HG02885 (cell line): ENCODE measurements around the gene CCDC27.
"Not testable (repeated sequence)": the region's sequence is repeated elsewhere in the genome, so short reads cannot be mapped to it uniquely, and the experiment has no call there.

Experiments used
- ATAC-seq: cut with Tn5 transposase; IDR thresholded peaks from one replicate; pipeline ENCODE4 v1.9.1; 2021; ENCODE audit warnings: mild to moderate bottlenecking; ENCODE audit not compliant: unreplicated experiment, poor library complexity

Gene CCDC27

DNA sequence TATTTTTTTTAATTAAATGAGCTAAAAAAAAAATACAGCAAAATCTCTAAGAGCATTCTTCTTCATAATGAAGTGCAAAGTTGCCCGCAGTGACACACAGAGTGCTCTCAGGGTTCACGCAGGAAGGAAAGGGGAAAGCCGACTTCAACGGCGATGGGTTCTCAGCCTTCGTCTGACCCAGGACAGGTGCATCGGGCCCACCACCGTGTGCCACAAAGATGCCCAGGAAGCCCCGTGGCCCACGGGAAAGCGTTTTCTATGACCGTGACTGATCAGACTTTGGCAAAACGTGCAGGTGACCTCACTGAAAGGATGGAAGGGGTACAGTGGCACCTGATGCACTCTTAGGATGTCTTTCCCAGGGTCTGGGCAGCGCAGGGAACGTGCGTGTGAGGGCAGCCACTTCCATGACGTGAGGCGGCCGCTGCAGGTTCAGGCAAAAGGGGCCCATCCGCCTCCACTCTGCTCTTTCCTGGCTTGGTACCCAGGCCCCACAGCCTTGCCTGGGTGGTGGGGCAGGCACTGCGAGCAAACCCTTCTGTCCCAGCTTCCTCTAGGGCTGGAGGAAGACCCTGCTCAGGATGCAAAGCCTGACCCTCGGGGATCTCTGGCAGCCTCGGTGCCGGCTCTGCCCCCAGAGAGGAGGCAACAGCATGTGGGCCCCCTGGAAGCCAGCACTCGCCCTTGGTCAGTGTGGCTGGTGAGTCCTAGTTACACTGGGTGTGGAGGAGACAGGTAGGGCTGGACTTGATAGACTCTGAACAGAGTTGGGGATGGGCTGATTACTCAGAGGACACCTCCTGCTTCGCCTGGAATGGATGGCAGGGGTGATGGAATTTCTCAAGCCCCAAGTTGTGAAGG, 35.7 kb downstream of the CCDC27 start:
- ATAC-seq = no peak

DNA sequence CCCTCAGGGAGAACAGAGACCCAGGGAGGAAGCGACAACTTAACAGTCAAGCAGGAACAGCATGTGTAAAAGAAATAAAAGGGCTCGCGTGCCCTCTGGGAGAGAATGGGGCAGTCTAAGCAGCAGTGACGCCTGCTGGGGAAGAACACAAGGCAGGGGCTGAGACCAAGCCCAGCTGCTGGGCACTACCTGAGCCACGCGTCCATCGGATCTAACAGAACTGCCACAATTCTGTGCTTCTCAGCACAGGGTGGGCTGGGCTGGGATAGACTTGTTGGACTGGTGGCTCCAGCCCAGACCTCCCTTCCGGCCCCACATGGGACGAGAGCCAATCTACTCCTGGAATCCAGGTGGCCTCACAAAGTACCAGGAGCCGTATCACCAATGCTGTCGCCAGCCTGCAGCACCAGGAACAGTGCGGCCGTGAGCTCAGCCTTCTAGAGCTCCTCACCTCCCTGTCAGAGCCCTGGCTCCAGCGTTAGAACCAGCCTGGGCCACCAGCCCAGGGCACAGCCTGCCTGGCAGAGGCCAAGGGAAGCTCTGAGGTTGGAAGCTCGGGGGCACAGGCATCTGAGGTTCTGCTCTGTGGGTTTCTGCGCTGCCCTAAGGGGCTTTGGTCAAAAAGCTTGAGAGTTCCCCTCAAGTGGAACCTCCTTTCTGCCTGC, 36.6 kb downstream of the CCDC27 start:
- ATAC-seq = no peak

DNA sequence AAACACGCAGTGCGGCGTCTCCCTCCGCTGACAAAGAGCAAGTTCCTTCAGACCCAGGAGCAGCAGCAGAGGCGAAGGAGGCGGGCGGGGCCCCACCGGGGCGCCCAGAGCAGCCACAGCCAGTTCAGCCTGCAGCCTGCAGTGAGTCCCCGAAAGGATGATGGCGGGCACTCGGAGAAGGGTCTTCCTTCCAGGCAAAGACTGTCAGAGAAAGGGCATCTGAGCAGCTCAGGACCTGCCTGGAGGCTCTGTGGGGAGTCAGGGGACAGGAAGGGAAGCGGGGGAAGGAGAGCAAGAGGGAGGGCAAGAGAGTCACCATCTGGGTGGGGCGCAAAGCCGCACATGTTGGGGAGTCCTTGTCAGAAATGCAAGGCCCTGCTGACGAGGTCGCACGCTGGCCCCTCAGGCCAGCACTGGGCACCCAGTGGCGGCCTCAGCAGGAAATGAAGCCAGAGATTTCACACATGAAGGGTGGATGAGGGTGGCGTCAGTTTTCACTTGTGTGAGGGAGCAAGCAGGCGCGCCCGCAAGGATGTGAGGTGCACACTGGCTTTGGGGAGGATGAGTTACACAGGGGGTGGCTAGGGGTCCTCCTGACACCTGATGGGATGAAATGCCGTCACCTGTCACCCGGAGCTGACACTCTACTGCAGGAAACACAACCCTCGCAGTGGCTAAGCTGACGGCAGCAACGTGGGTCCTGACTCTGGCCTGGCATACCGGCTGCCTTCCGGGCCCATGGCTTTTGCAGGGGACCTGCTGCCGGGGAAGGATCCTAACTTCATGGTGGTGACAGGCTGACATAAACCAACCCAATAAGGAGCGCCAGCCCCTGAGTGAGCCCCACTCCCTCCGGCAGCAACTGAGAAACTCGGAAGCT, 37.4 kb downstream of the CCDC27 start:
- no peak for ATAC-seq

DNA sequence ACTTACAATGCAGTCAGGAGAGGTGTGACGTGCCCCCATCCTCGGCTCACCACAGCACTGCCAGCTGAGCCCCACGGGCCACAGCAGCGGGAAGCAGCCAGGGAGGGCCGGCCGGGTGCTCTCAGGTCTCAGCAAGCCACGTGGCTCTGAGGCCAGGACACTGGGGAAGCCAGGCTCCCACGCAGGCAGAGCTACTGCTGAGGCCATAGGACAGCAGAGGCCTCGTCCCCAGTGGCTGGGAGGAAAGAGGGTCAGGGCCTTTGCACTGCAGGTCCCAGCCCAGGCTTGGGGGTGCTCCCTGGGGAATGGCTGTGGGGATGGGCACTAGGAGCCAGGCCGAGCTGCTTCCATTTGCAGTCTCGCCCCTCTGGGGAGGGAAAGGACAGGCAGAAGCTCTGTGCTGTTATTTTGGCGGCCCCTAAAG, 38.3 kb downstream of the CCDC27 start:
- no peak for ATAC-seq

- ATAC-seq = no peak
Observed at GRCh38 chr1:3790952-3791351, 38.7 kb downstream of the CCDC27 start.

- peak; percentile 18 for ATAC-seq
Observed at GRCh38 chr1:3795453-3796214, 43.4 kb downstream of the CCDC27 start.

- ATAC-seq = peak; percentile 96
Observed at GRCh38 chr1:3796215-3797061, 44.2 kb downstream of the CCDC27 start, which contains the start of gene LRRC47. TSS of gene LRRC47 (minus strand) at chr1:3796498. CDS start at chr1:3796476, 22 bp downstream.

DNA sequence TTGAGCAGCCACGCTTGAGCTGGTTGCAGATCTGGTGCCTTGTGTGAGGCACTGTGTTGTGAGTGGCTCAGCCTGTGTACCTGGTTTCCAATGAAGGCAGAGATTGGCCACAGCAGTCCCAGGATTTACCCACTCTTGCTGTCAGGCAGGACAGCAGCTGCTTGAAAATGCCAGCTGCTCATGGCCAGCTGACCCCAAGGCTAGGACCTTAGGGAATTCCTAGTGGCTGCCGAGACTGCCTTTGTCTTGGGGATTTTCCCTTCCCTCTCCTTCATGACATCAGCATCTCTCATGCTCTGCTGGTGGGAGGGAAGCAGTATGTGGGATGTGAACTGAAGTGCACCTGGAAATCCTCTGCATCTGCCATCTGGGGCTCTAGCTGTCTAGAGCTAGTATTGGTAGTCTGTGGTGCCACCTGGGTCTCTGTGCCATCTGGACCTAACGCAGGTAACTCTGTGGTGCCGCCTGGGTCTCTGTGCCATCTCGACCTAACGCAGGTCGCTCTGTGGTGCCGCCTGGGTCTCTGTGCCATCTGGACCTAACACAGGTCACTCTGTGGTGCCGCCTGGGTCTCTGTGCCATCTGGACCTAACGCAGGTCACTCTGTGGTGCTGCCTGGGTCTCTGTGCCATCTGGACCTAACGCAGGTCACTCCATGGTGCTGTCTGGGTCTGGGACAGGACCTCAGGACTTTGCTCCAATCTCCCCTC, 47.9 kb downstream of the CCDC27 start:
- no peak for ATAC-seq

DNA sequence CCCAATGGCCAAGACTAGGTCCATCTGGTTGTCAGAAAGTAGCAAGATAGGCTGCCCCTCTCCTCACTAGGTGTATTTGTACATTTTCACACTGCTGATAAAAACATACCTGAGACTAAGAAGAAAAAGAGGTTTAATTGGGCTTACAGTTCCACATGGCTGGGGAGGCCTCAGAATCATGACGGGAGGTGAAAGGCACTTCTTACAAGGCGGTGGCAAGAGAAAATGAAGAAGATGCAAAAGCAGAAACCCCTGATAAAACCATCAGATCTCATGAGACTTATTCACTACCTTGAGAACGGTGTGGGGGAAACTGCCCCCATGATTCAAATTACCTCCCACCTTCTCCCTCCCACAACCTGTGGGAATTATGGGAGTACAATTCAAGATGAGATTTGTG, 48.5 kb downstream of the CCDC27 start:
- not testable (repeated sequence) for ATAC-seq

DNA sequence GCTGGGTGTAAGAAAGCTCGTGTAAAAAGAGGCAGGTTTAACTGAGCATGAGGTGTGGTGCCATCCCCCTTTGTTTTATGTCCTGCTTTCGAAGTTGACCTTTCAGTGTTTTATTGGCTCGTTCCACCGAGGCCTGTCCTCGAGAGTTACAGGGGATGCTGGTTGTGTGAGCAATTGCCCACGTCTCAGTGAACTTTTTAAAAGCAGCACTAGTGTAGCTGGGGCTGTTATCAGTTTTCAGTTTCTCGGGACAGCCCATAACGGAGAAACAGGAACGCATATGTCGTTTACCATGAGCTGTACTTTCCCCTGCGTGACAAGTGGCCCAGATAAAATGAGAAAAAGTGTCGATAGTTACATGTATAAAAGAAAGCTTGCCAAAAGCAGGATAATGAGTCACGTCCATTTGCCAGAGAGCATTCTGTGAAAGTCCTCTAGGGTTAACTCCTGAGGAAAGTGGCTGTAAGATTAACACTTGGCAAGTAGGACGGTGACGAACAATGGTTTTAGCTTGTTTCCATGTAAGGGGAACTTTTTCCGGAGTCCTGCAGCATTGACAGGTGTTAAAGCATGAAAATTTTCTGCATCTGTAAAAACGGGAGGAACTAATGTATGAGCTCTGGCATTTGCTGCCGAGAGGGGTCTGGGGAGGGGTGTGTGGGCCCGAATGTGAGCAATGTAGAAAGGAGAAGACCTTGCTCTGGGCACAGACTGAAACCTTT, 51.8 kb downstream of the CCDC27 start:
- ATAC-seq = no peak

GRCh38 chr1:3804627-3804944, 52.3 kb downstream of the CCDC27 start:
- ATAC-seq = not testable (repeated sequence)

DNA sequence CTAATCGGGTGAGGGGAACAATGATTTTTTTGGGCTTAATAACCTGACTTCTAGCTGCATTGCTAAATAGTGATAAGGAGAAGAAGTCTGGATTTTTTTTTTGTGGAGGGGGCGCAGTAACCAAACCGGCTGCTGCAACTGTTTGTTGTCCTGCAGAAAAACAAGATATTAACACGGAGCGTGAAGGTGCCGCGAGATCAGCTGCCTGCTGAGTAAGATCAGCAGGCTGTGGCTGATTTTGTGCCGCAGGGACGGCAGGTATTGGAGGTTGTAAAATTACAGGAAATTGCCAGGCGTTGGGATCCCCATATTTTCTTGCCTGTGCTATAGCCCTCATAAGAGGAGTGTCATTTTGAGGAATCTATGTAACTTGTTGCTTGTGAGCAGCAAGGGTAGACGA, 52.8 kb downstream of the CCDC27 start:
- ATAC-seq = no peak

- ATAC-seq = no peak
Observed at GRCh38 chr1:3807769-3808168, 55.5 kb downstream of the CCDC27 start.

DNA sequence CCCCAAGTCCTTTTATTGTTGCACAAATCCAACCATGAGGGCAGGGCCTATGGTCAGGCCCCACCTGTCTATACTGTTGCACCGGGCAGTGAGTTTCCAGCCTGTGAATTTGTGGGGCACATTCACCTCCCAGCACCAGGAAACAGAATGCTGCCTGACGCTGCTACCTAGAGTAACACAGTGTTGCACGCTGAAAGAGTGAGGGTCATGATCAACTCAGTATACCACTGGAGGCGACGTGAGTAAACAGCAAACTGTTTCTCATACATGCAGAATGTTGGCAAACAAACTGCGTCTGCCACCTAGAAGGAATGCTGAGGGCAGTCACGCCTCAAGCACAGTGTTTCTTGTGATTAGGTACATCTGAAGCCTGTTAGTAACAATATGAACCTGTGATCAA, 57.4 kb downstream of the CCDC27 start:
- no peak for ATAC-seq

DNA sequence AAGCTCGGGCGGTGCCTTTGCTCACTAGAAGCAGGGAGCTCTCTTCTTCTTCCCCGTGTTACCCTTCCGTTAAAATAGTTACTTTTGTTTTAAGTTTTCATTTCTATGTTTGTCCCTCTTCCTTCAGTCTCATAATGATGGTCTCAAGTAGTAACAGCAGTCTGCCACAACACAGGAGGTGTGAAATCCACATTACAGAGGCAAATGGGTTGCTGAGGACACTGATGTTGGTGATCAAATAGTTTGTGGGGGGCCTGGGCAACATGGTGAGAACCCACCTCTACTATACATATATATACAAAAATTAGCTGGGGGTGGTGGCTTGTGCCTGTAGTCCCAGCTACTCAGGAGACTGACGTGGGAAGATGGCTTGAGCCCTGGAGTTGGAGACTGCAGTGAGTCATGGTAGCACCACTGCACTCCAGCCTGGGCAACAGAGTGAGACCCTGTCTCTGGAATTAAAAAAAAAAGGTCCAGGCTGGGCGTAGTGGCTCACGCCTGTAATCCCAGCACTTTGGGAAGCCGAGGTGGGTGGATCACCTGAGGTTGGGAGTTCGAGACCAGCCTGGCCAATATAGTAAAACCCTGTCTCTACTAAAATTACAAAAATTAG, 58.0 kb downstream of the CCDC27 start:
- not testable (repeated sequence) for ATAC-seq

DNA sequence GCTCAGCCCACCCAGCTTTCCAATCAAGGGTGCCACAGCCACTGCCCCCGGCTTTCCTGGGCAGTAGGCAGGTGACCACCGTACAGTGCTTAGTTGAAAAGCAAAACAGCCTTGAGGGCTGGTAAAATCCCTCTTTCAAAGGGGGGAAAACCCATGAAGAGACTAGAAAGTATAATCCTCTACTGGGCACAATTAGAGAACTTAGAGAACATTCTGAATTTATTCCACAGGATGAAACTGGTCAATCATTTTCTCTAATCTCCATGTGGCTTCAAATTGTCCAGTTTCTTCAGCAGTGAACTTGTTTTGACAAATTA, 59.3 kb downstream of the CCDC27 start:
- no peak for ATAC-seq

DNA sequence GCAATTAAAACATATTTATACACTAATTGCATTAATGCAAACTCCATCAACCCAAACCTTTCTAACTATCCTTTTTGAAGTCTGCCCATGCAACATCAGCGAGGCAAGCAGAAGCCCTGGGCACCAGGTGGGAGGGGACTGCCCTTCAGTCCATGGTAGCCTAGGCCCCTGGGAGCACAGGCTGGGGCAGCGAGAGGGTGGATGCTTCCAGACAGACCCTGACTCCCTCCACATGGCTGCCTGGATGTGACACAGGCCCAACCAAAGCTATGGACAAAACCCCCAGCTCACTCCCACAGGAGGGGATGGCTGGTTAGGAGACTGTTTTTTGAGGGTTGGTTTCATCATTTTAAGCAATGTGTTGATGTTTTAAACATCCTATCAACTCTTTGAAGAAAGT, 61.8 kb downstream of the CCDC27 start:
- ATAC-seq = no peak
